HG03280 (cell line): ENCODE measurements around the gene TENM3.

Experiments used
- ATAC-seq: cut with Tn5 transposase; IDR thresholded peaks from one replicate; pipeline ENCODE4 v1.9.1; 2021; ENCODE audit warnings: mild to moderate bottlenecking, moderate library complexity; ENCODE audit not compliant: unreplicated experiment

The TENM3 gene

GRCh38 chr4:182325397-182325796 lies 82.2 kb downstream of the TENM3 start:
- no peak for ATAC-seq

GRCh38 chr4:182325848-182326255 lies 82.7 kb downstream of the TENM3 start:
- ATAC-seq, result no peak

- no peak for ATAC-seq
These were observed 85.3 kb downstream of the TENM3 start for GRCh38 chr4:182328505-182328904.

GRCh38 chr4:182337366-182337765 lies 94.2 kb downstream of the TENM3 start:
- no peak for ATAC-seq

- ATAC-seq, result no peak
These were observed 94.9 kb downstream of the TENM3 start for GRCh38 chr4:182338063-182338462.

- ATAC-seq, result no peak
These were observed 95.5 kb downstream of the TENM3 start for GRCh38 chr4:182338746-182339145.

GRCh38 chr4:182339221-182339641 lies 96.0 kb downstream of the TENM3 start:
- ATAC-seq, result no peak

GRCh38 chr4:182343453-182343852 lies 100.3 kb downstream of the TENM3 start:
- ATAC-seq, result no peak

GRCh38 chr4:182344968-182345367 lies 101.8 kb downstream of the TENM3 start:
- no peak for ATAC-seq

- ATAC-seq, result no peak
These were observed 103.0 kb downstream of the TENM3 start for GRCh38 chr4:182346250-182346649.

GRCh38 chr4:182346675-182347375 lies 103.6 kb downstream of the TENM3 start:
- no peak for ATAC-seq

GRCh38 chr4:182348779-182349326 lies 105.7 kb downstream of the TENM3 start:
- no peak for ATAC-seq

GRCh38 chr4:182350041-182350440 lies 106.8 kb downstream of the TENM3 start:
- ATAC-seq, result no peak

GRCh38 chr4:182351485-182351884 lies 108.3 kb downstream of the TENM3 start:
- no peak for ATAC-seq

- no peak for ATAC-seq
These were observed 110.9 kb downstream of the TENM3 start for GRCh38 chr4:182354106-182354505.

- no peak for ATAC-seq
These were observed 111.7 kb downstream of the TENM3 start for GRCh38 chr4:182354867-182355266.

GRCh38 chr4:182367153-182367552 lies 124.0 kb downstream of the TENM3 start:
- no peak for ATAC-seq

- ATAC-seq, result no peak
These were observed 126.0 kb downstream of the TENM3 start for GRCh38 chr4:182369211-182369610.

GRCh38 chr4:182370491-182370890 lies 127.3 kb downstream of the TENM3 start:
- no peak for ATAC-seq

GRCh38 chr4:182380771-182381181 lies 137.6 kb downstream of the TENM3 start:
- ATAC-seq, result no peak

- ATAC-seq, result no peak
These were observed 139.7 kb downstream of the TENM3 start for GRCh38 chr4:182382941-182383340.

GRCh38 chr4:182384631-182385091 lies 141.5 kb downstream of the TENM3 start:
- no peak for ATAC-seq

GRCh38 chr4:182385897-182386296 lies 142.7 kb downstream of the TENM3 start:
- no peak for ATAC-seq
